Measurements from ENCODE around the gene PAPPA2.

DNA sequence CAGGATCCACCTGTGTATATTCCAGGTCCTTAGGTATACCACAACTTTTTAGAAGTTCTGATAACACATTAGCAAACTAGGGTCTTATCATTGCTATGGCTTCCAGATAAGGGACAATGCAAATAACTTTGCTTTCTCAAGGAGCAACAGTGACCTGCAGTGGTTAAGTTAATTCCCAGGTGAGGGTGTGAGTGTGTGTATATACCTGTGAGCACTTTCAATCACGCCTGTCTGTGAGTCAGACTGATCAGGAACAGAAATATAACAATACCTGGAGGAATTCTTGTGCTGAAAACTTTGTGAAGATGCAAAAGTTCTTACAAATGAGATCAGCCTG, 317.0 kb downstream of the PAPPA2 start:
- TF ChIP-seq POLR2A (IDR thresholded peaks at IDR 0.05): no peak
- TF ChIP-seq CTCF (IDR thresholded peaks at IDR 0.05): no peak

All from transverse colon (tissue), 3 donors.